Measurements from ENCODE around the gene KRTAP3-2. TPM values are rescaled to one million over a fixed set of nuclear protein-coding genes. Genes with fewer than 3 reads are reported as not detected.
"Not testable (repeated sequence)": the region's sequence is repeated elsewhere in the genome, so short reads cannot be mapped to it uniquely, and the experiment has no call there.

The KRTAP3-2 gene
- not detected in 2 replicates for total RNA-seq

GRCh38 chr17:40999563-40999962 lies at the start of gene KRTAP3-2:
Gene KRTAP3-2 (minus strand): TSS chr17:40999906. CDS start chr17:40999853, 53 bp downstream.
- DNase-seq (ENCODE audit: insufficient read length, low spot score, missing footprints): not testable (repeated sequence)

GRCh38 chr17:41049110-41049509 lies 49.4 kb upstream of the KRTAP3-2 start:
- peaks cover 5% of the 10 kb centered on the region for H3K79me2 ChIP-seq (ENCODE audit: insufficient read depth, low read length)
- H3K4me3 ChIP-seq (ENCODE audit: insufficient read depth, low read length): no peak overlapping the region
- H3K9me3 ChIP-seq (ENCODE audit: low read depth, low read length): no peaks in the 10 kb centered on the region
- peak overlapping the region; percentile 97 for H3K27ac ChIP-seq (ENCODE audit: low read depth, low read length)
- peak overlapping the region; percentile 63 for H3K4me2 ChIP-seq (ENCODE audit: insufficient read depth, low read length)
- H4K20me1 ChIP-seq (ENCODE audit: insufficient read depth, low read length): no peaks in the 10 kb centered on the region
- H3K27me3 ChIP-seq (ENCODE audit: insufficient read depth, low read length): no peaks in the 10 kb centered on the region
- H3K36me3 ChIP-seq (ENCODE audit: insufficient read depth, low read length): no peaks in the 10 kb centered on the region
- TF ChIP-seq CTCF (IDR thresholded peaks at IDR 0.05; ENCODE audit: extremely low read depth, low read depth, low read length): no peak
- DNase-seq (ENCODE audit: insufficient read length, low spot score, missing footprints): peak; percentile 95
- H3K4me1 ChIP-seq (ENCODE audit: insufficient read depth, low read length): peaks cover 38% of the 10 kb centered on the region
- no peak overlapping the region for H2AFZ ChIP-seq (ENCODE audit: low read length)

More at GRCh38 chr17:40999563-40999962, at the start of gene KRTAP3-2:
- H3K4me3 ChIP-seq (ENCODE audit: insufficient read depth, low read length); H3K4me1 ChIP-seq (ENCODE audit: insufficient read depth, low read length); H3K4me2 ChIP-seq (ENCODE audit: insufficient read depth, low read length); H4K20me1 ChIP-seq (ENCODE audit: insufficient read depth, low read length); H3K27me3 ChIP-seq (ENCODE audit: insufficient read depth, low read length); H3K36me3 ChIP-seq (ENCODE audit: insufficient read depth, low read length); H3K27ac ChIP-seq (ENCODE audit: low read depth, low read length); H3K79me2 ChIP-seq (ENCODE audit: insufficient read depth, low read length); H2AFZ ChIP-seq (ENCODE audit: low read length); H3K9me3 ChIP-seq (ENCODE audit: low read depth, low read length): not testable (repeated sequence)

- H3K4me1 ChIP-seq (ENCODE audit: insufficient read depth, low read length): peaks cover 38% of the 10 kb centered on the region
- no peaks in the 10 kb centered on the region for H3K36me3 ChIP-seq (ENCODE audit: insufficient read depth, low read length)
- no peak overlapping the region for H3K4me3 ChIP-seq (ENCODE audit: insufficient read depth, low read length)
- peak overlapping the region; percentile 97 for H3K27ac ChIP-seq (ENCODE audit: low read depth, low read length)
- H2AFZ ChIP-seq (ENCODE audit: low read length): peak overlapping the region; percentile 60
- DNase-seq (ENCODE audit: insufficient read length, low spot score, missing footprints): peak; percentile 97
- H3K9me3 ChIP-seq (ENCODE audit: low read depth, low read length): no peaks in the 10 kb centered on the region
- TF ChIP-seq CTCF (IDR thresholded peaks at IDR 0.05; ENCODE audit: extremely low read depth, low read depth, low read length): no peak
- H4K20me1 ChIP-seq (ENCODE audit: insufficient read depth, low read length): no peaks in the 10 kb centered on the region
- H3K27me3 ChIP-seq (ENCODE audit: insufficient read depth, low read length): no peaks in the 10 kb centered on the region
- H3K79me2 ChIP-seq (ENCODE audit: insufficient read depth, low read length): no peaks in the 10 kb centered on the region
- peak overlapping the region; percentile 63 for H3K4me2 ChIP-seq (ENCODE audit: insufficient read depth, low read length)
Observed at GRCh38 chr17:41048441-41048840, 48.7 kb upstream of the KRTAP3-2 start.

- H3K79me2 ChIP-seq (ENCODE audit: insufficient read depth, low read length); H4K20me1 ChIP-seq (ENCODE audit: insufficient read depth, low read length); H3K27me3 ChIP-seq (ENCODE audit: insufficient read depth, low read length); H3K36me3 ChIP-seq (ENCODE audit: insufficient read depth, low read length); H2AFZ ChIP-seq (ENCODE audit: low read length); DNase-seq (ENCODE audit: insufficient read length, low spot score, missing footprints); H3K4me3 ChIP-seq (ENCODE audit: insufficient read depth, low read length); H3K9me3 ChIP-seq (ENCODE audit: low read depth, low read length): not testable (repeated sequence)
- H3K27ac ChIP-seq (ENCODE audit: low read depth, low read length): peak within 1 kb of the TSS; percentile 97
- H3K4me2 ChIP-seq (ENCODE audit: insufficient read depth, low read length): peak within 1 kb of the TSS; percentile 63
- peaks cover 32% of the 10 kb centered on the region for H3K4me1 ChIP-seq (ENCODE audit: insufficient read depth, low read length)
Observed at GRCh38 chr17:41046735-41047465, 47.2 kb upstream of the KRTAP3-2 start, which contains the start of gene KRTAP2-1. Gene KRTAP2-1 (minus strand): TSS chr17:41047316. CDS start chr17:41047267, 49 bp downstream.

- no peak overlapping the region for H3K4me2 ChIP-seq (ENCODE audit: insufficient read depth, low read length)
- no peak overlapping the region for H2AFZ ChIP-seq (ENCODE audit: low read length)
- no peak for TF ChIP-seq CTCF (IDR thresholded peaks at IDR 0.05; ENCODE audit: extremely low read depth, low read depth, low read length)
- H3K9me3 ChIP-seq (ENCODE audit: low read depth, low read length): no peaks in the 10 kb centered on the region
- no peak overlapping the region for H3K4me3 ChIP-seq (ENCODE audit: insufficient read depth, low read length)
- H4K20me1 ChIP-seq (ENCODE audit: insufficient read depth, low read length): no peaks in the 10 kb centered on the region
- DNase-seq (ENCODE audit: insufficient read length, low spot score, missing footprints): no peak
- H3K79me2 ChIP-seq (ENCODE audit: insufficient read depth, low read length): peaks cover 5% of the 10 kb centered on the region
- H3K4me1 ChIP-seq (ENCODE audit: insufficient read depth, low read length): peaks cover 45% of the 10 kb centered on the region
- no peaks in the 10 kb centered on the region for H3K27me3 ChIP-seq (ENCODE audit: insufficient read depth, low read length)
- H3K27ac ChIP-seq (ENCODE audit: low read depth, low read length): peak overlapping the region; percentile 70
- no peaks in the 10 kb centered on the region for H3K36me3 ChIP-seq (ENCODE audit: insufficient read depth, low read length)
Observed at GRCh38 chr17:41042953-41043352, 43.2 kb upstream of the KRTAP3-2 start.

GRCh38 chr17:41040783-41041571 lies 41.3 kb upstream of the KRTAP3-2 start, which contains the start of gene KRTAP1-1:
Gene KRTAP1-1 (minus strand): TSS chr17:41041450. CDS start chr17:41041397, 53 bp downstream.
- not testable (repeated sequence) for H3K79me2 ChIP-seq (ENCODE audit: insufficient read depth, low read length); H4K20me1 ChIP-seq (ENCODE audit: insufficient read depth, low read length); H3K9me3 ChIP-seq (ENCODE audit: low read depth, low read length); H3K36me3 ChIP-seq (ENCODE audit: insufficient read depth, low read length); H3K27me3 ChIP-seq (ENCODE audit: insufficient read depth, low read length)
- H3K27ac ChIP-seq (ENCODE audit: low read depth, low read length): peak within 1 kb of the TSS; percentile 70
- peaks cover 42% of the 10 kb centered on the region for H3K4me1 ChIP-seq (ENCODE audit: insufficient read depth, low read length)
- peak within 1 kb of the TSS; percentile 35 for H2AFZ ChIP-seq (ENCODE audit: low read length)
- H3K4me3 ChIP-seq (ENCODE audit: insufficient read depth, low read length): peak within 1 kb of the TSS; percentile 54
- DNase-seq (ENCODE audit: insufficient read length, low spot score, missing footprints): peak; percentile 89
- H3K4me2 ChIP-seq (ENCODE audit: insufficient read depth, low read length): peak within 1 kb of the TSS; percentile 38

Data from osteoblast (primary cell).